MM.1S (cell line): ENCODE measurements around the gene UNC93B1.

Experiments used
- EZH2 ChIP-seq: fragments of 300-600 bp; sonication (generic); optimal IDR thresholded peaks from 2 replicates; pipeline ENCODE3; 2017; ENCODE audit warnings: low read depth, mild to moderate bottlenecking, antibody characterized with exemption, low read length, mixed read lengths
- EZH2phosphoT487 ChIP-seq: fragments of 300-600 bp; sonication (generic); IDR thresholded peaks from 2 replicates; pipeline ENCODE4 v1.6.1; 2018; ENCODE audit warnings: antibody characterized with exemption, low read length
- TF ChIP-seq, protein P1 (sequence below): fragments of 300-600 bp; sonication (generic); IDR thresholded peaks from 2 replicates; pipeline ENCODE4 v1.5.1; 2016; ENCODE audit warnings: antibody characterized with exemption, low read length, mixed read lengths

DNA sequence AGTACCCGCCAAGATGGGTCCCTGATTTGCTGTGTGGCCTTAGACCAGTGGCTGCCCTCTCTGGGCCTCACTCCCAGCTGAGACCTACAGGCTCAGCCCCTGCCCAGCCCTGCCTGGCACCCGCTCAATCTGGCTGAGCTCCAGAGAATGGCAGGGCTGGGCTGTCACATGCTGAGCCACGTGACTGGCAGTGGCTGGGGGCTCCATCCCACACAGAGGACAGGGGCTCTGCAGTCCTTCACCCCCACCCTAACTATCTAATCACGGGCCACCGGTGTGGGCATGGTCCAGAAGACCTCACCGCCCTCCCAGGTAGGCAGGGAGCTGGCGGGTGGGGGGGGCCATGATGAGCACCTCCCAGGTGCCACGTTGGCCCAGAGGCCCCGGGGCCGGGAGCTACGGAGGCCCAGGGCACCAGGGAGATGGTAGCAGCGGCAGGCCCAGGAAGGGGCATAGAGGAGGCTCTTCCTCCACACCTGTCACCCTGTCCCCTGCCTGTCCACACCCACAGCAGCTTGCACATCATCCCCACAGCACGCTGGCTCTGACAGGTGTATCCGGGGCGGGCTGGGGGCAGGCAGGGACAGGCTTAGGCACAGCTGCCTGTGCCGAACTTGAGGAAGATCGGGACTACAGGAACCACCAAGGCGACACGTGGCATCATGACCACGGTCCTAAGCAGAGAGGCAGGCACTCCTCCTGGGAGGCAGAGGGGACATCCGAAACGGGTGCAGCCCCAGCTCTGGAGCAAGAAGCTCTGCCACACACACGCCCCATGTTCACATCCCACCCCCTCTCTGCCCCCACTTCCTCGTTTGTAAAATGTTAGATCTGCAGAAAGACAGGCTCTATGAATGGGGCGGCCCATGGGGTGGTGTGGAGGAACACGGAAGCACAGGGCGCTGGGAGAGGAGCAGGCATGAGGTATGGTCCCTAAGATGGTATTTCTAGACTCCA is 4.8 kb upstream of the UNC93B1 start:
- TF ChIP-seq, protein P1, sequence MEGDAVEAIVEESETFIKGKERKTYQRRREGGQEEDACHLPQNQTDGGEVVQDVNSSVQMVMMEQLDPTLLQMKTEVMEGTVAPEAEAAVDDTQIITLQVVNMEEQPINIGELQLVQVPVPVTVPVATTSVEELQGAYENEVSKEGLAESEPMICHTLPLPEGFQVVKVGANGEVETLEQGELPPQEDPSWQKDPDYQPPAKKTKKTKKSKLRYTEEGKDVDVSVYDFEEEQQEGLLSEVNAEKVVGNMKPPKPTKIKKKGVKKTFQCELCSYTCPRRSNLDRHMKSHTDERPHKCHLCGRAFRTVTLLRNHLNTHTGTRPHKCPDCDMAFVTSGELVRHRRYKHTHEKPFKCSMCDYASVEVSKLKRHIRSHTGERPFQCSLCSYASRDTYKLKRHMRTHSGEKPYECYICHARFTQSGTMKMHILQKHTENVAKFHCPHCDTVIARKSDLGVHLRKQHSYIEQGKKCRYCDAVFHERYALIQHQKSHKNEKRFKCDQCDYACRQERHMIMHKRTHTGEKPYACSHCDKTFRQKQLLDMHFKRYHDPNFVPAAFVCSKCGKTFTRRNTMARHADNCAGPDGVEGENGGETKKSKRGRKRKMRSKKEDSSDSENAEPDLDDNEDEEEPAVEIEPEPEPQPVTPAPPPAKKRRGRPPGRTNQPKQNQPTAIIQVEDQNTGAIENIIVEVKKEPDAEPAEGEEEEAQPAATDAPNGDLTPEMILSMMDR, result no peak
- TF ChIP-seq EZH2, result no peak
- no peak for TF ChIP-seq EZH2phosphoT487
